ENCODE results near the gene SUGCT. TPM values are rescaled to one million over a fixed set of nuclear protein-coding genes. Genes with fewer than 3 reads are reported as not detected.

SUGCT gene
- total RNA-seq, 2 donors from 2014 or later = 0.68 to 2.5 TPM

DNA sequence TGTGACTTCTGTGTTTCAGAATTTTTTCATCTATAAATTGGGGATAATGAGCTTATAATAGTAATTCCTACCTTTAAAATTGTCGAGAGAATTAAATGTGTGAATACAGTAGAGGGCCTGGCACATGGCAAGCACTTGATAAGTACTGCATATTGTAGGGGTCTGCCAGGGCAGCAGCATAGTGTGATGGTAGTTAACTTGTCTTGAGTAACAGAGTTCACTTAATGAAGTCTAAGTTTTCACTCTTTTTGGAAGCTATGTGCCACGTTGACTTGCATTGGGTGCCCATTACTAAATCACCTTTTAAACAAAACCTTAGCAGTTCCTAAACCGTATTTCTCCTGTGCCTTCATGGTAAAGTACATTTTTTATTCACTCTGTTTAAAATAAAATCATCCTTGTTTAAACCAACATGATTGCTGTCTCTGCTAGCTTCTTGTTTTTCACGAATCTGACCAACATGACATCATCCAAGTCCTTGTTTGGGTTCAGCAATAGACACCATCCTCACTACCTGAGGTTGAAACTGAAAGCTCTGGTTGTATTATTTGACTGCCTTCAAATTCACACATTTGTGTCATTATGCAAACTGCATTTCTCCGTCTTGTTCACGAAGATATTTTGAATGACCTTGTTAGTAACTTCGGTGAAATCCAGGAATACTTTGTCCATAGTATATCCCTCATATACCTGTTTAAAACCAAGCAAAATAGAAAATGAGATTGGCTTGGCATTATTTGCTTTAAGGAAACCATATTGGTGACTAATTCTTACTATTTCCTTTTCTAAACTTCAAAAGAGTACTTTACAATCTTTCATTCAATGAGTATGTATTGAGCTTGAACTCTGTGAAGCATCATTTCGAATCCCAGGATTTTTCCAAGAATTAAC lies 340.2 kb downstream of the SUGCT start:
- Mint-ChIP-seq H3K4me3 (no peak overlapping the region), H3K36me3 (ENCODE audit: low read depth) (no peaks in the 10 kb centered on the region)
- no peak for ATAC-seq

GRCh38 chr7:40475681-40475982 lies 340.8 kb downstream of the SUGCT start:
- no peak for DNase-seq
- no peak for ATAC-seq
- Mint-ChIP-seq H3K27ac (no peak overlapping the region), H3K4me3 (no peak overlapping the region), H3K36me3 (ENCODE audit: low read depth) (no peaks in the 10 kb centered on the region), H3K27me3 (no peaks in the 10 kb centered on the region), H3K4me1 (no peaks in the 10 kb centered on the region)
- no peaks in the 10 kb centered on the region for H3K9me3 ChIP-seq (ENCODE audit: control insufficient read depth, low read length, poor library complexity, severe bottlenecking)

More for the DNA sequence above, 340.2 kb downstream of the SUGCT start:
- Mint-ChIP-seq H3K27me3 (no peaks in the 10 kb centered on the region), H3K27ac (no peak overlapping the region), H3K4me1 (no peaks in the 10 kb centered on the region)
- DNase-seq = no peak
- no peaks in the 10 kb centered on the region for H3K9me3 ChIP-seq (ENCODE audit: control insufficient read depth, low read length, poor library complexity, severe bottlenecking)

DNA sequence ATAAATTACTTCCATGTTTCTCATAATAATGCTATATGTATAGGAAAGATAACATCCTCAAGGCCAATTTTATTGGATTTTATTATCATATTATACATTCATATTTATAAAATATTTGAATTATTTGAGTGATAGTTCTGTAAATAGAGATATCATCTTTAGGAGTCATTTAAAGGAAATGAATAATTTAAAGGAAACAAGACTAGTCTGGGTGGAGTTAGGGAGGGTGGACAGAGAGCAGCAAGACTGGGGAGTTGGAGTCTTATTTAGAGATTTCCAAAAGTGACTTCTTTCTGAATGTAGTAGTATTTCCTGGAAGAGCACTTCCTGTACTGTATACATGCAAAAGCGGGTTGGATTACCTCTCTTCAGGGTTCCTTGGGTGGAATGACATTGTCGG lies 342.3 kb downstream of the SUGCT start:
- H3K9me3 ChIP-seq (ENCODE audit: control insufficient read depth, low read length, poor library complexity, severe bottlenecking) = no peaks in the 10 kb centered on the region
- Mint-ChIP-seq H3K27me3 (no peaks in the 10 kb centered on the region), H3K27ac (no peak overlapping the region), H3K4me3 (no peak overlapping the region), H3K4me1 (no peaks in the 10 kb centered on the region), H3K36me3 (ENCODE audit: low read depth) (no peaks in the 10 kb centered on the region)
- DNase-seq = no peak
- no peak for ATAC-seq

- DNase-seq (no peak), ATAC-seq (no peak)
- no peaks in the 10 kb centered on the region for H3K9me3 ChIP-seq (ENCODE audit: control insufficient read depth, low read length, poor library complexity, severe bottlenecking)
- no peaks in the 10 kb centered on the region for H3K27me3 Mint-ChIP-seq
- H3K36me3 Mint-ChIP-seq (ENCODE audit: low read depth) = no peaks in the 10 kb centered on the region
- H3K4me3 Mint-ChIP-seq = no peak overlapping the region
- no peaks in the 10 kb centered on the region for H3K4me1 Mint-ChIP-seq
- H3K27ac Mint-ChIP-seq = no peak overlapping the region
Observed at GRCh38 chr7:40482845-40483244, 348.0 kb downstream of the SUGCT start.

DNA sequence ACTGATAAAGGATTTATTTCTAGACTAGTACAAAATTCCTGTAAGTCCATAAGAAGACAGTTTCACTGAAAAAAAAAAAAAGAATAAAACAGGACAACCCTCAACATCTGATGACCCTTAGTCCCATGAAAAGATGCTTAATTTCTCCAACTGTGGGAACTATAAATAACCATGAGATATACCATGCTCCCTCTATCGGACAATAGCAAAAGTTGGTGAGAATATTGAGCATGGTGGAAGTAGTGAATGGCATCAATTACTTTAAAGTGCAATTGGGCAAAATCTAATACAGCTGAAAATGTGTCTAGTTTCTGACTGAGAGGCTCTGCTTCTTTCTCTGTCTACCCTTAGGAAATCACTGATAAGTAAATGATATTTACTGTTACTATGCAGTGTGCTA lies 348.8 kb downstream of the SUGCT start:
- DNase-seq = no peak
- Mint-ChIP-seq H3K36me3 (ENCODE audit: low read depth) (no peaks in the 10 kb centered on the region), H3K27ac (no peak overlapping the region), H3K4me3 (no peak overlapping the region), H3K27me3 (no peaks in the 10 kb centered on the region), H3K4me1 (no peaks in the 10 kb centered on the region)
- no peak for ATAC-seq
- H3K9me3 ChIP-seq (ENCODE audit: control insufficient read depth, low read length, poor library complexity, severe bottlenecking) = no peaks in the 10 kb centered on the region

- no peaks in the 10 kb centered on the region for H3K27me3 Mint-ChIP-seq
- no peaks in the 10 kb centered on the region for H3K9me3 ChIP-seq (ENCODE audit: control insufficient read depth, low read length, poor library complexity, severe bottlenecking)
- ATAC-seq (no peak), DNase-seq (no peak)
- H3K4me3 Mint-ChIP-seq = no peak overlapping the region
- no peaks in the 10 kb centered on the region for H3K4me1 Mint-ChIP-seq
- H3K36me3 Mint-ChIP-seq (ENCODE audit: low read depth) = no peaks in the 10 kb centered on the region
- no peak overlapping the region for H3K27ac Mint-ChIP-seq
Observed at GRCh38 chr7:40489844-40490602, 355.2 kb downstream of the SUGCT start.

DNA sequence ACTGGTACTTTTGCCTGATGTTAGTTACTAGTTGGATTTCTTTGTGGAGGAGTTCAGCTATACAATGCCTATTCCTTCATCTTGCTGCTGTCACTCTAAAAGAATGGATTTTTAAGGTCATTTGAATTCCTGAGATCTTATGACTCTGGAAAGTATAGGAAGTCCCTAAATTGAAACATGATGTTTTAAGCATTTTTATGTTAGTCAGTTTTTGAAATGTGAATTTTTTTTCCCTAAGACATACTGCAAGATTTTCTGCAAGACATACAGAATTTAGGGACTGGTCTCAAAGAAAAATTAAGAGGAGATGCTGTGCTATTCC lies 355.8 kb downstream of the SUGCT start:
- no peaks in the 10 kb centered on the region for H3K9me3 ChIP-seq (ENCODE audit: control insufficient read depth, low read length, poor library complexity, severe bottlenecking)
- Mint-ChIP-seq H3K27ac (no peak overlapping the region), H3K27me3 (no peaks in the 10 kb centered on the region), H3K36me3 (ENCODE audit: low read depth) (no peaks in the 10 kb centered on the region), H3K4me1 (no peaks in the 10 kb centered on the region), H3K4me3 (no peak overlapping the region)
- ATAC-seq = no peak
- DNase-seq = no peak

GRCh38 chr7:40492946-40493345 lies 358.1 kb downstream of the SUGCT start:
- Mint-ChIP-seq H3K4me3 (no peak overlapping the region), H3K36me3 (ENCODE audit: low read depth) (no peaks in the 10 kb centered on the region), H3K27me3 (no peaks in the 10 kb centered on the region), H3K4me1 (no peaks in the 10 kb centered on the region), H3K27ac (no peak overlapping the region)
- H3K9me3 ChIP-seq (ENCODE audit: control insufficient read depth, low read length, poor library complexity, severe bottlenecking) = no peaks in the 10 kb centered on the region
- ATAC-seq (no peak), DNase-seq (no peak)

DNA sequence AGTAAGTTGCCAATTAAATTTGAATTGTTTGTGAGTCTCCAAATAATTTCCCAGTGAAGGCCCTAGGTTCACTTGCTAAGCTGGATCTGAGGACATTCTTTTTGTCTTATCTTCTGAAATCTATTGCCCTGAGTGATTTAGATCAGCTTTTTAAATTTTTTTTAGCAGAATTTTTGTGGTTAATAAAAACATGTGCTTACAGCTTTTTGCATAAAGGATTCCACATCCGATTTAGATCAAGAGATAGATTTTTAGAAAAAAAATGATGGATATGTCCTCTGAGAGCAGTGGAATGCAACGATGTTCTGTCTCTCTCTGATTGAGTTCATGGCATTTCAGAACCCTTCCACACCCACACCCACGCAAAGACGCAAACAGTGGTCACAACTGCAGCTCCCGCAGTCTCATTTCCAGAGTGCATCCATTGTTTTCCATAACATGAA lies 358.8 kb downstream of the SUGCT start:
- no peaks in the 10 kb centered on the region for H3K4me1 Mint-ChIP-seq
- no peak overlapping the region for H3K27ac Mint-ChIP-seq
- H3K36me3 Mint-ChIP-seq (ENCODE audit: low read depth) = no peaks in the 10 kb centered on the region
- no peaks in the 10 kb centered on the region for H3K9me3 ChIP-seq (ENCODE audit: control insufficient read depth, low read length, poor library complexity, severe bottlenecking)
- ATAC-seq (no peak), DNase-seq (no peak)
- no peaks in the 10 kb centered on the region for H3K27me3 Mint-ChIP-seq
- H3K4me3 Mint-ChIP-seq = no peak overlapping the region

DNA sequence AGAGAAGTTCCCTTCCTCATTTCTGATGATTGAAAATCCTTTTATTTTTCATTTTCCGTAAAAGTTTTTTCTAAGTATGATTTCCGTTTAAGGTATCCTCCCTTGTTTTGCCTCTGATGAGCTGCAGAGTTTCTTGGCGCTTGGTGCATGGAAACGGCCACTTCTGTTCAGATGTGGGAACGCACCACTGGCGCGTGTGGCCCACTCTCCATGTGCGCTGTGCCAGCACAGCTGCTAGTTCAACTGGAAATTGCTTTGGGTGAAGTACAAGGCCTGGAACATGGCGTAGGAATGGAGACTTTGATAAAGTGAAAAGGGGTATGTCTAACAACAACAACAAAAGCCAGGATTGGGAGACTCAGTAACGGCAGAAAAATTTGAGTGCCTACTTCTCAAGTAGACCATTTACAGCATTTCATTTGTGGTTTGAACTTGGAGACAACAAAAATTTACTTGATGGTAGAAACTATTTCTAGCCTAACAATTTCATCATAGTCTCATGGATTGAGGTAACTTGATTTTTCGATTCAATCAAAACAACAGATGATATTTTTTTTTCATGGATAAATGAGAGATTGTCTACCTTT lies 364.2 kb downstream of the SUGCT start:
- Mint-ChIP-seq H3K4me3 (no peak overlapping the region), H3K36me3 (ENCODE audit: low read depth) (no peaks in the 10 kb centered on the region)
- ATAC-seq = no peak

GRCh38 chr7:40499718-40500117 lies 364.9 kb downstream of the SUGCT start:
- H3K27me3 Mint-ChIP-seq = no peaks in the 10 kb centered on the region
- H3K4me3 Mint-ChIP-seq = no peak overlapping the region
- no peak overlapping the region for H3K27ac Mint-ChIP-seq
- no peaks in the 10 kb centered on the region for H3K9me3 ChIP-seq (ENCODE audit: control insufficient read depth, low read length, poor library complexity, severe bottlenecking)
- no peaks in the 10 kb centered on the region for H3K36me3 Mint-ChIP-seq (ENCODE audit: low read depth)
- ATAC-seq (no peak), DNase-seq (no peak)
- H3K4me1 Mint-ChIP-seq = no peaks in the 10 kb centered on the region

More for the DNA sequence above, 364.2 kb downstream of the SUGCT start:
- H3K4me1 Mint-ChIP-seq = no peaks in the 10 kb centered on the region
- H3K9me3 ChIP-seq (ENCODE audit: control insufficient read depth, low read length, poor library complexity, severe bottlenecking) = no peaks in the 10 kb centered on the region
- no peak for DNase-seq
- no peaks in the 10 kb centered on the region for H3K27me3 Mint-ChIP-seq
- H3K27ac Mint-ChIP-seq = no peak overlapping the region

- Mint-ChIP-seq H3K4me3 (no peak overlapping the region), H3K4me1 (no peaks in the 10 kb centered on the region), H3K27me3 (no peaks in the 10 kb centered on the region), H3K36me3 (ENCODE audit: low read depth) (no peaks in the 10 kb centered on the region), H3K27ac (no peak overlapping the region)
- no peak for ATAC-seq
- no peak for DNase-seq
- no peaks in the 10 kb centered on the region for H3K9me3 ChIP-seq (ENCODE audit: control insufficient read depth, low read length, poor library complexity, severe bottlenecking)
Observed at GRCh38 chr7:40500219-40500618, 365.4 kb downstream of the SUGCT start.

DNA sequence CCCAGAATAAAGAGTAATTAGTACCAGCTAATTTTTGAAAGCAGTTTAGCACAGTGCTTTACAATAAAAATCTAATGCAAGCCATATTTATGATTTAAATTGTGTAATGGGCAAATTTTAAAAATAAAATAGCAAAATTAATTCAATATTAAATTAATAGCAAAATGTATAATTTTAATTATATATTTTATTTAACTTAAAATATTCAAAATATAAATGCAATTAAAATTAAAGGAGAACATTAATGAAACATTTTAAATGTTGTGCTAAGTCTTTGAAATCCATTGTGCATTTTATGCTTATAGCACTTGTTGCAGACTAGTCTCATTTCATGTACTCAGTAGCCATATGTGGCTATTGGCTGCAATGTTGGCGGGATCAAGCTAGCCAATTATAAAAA lies 367.6 kb downstream of the SUGCT start:
- H3K27me3 Mint-ChIP-seq = no peaks in the 10 kb centered on the region
- H3K4me3 Mint-ChIP-seq = no peak overlapping the region
- ATAC-seq (no peak), DNase-seq (no peak)
- no peaks in the 10 kb centered on the region for H3K36me3 Mint-ChIP-seq (ENCODE audit: low read depth)
- H3K9me3 ChIP-seq (ENCODE audit: control insufficient read depth, low read length, poor library complexity, severe bottlenecking) = no peaks in the 10 kb centered on the region
- no peaks in the 10 kb centered on the region for H3K4me1 Mint-ChIP-seq
- no peak overlapping the region for H3K27ac Mint-ChIP-seq
